Measurements from ENCODE around the gene COL21A1. TPM values are rescaled to one million over a fixed set of nuclear protein-coding genes. Genes with fewer than 3 reads are reported as not detected.

COL21A1 gene
- total RNA-seq, 4 donors from 2014 or later, result 16.9 to 29.9 (median 24.2) TPM

GRCh38 chr6:56036916-56037600 lies 210.3 kb downstream of the COL21A1 start:
- Histone ChIP-seq H3K4me1 (no peaks in the 10 kb centered on the region), H3K36me3 (no peaks in the 10 kb centered on the region), H3K4me3 (no peak overlapping the region), H3K27ac (no peak overlapping the region), H3K27me3 (no peaks in the 10 kb centered on the region), H3K9me3 (no peaks in the 10 kb centered on the region)
- 37 to 74% methylated on average over 1 of the region's 1 CpG for WGBS, 2 donors
- no peak for DNase-seq (ENCODE audit: low spot score in 2 of 2)
- no peak for TF ChIP-seq CTCF (IDR thresholded peaks at IDR 0.05)
- TF ChIP-seq EP300 (IDR thresholded peaks at IDR 0.05), result no peak
- TF ChIP-seq POLR2A (IDR thresholded peaks at IDR 0.05), result no peak

GRCh38 chr6:56033401-56033800 lies 214.0 kb downstream of the COL21A1 start:
- H3K4me3 ChIP-seq, result no peak overlapping the region
- no peaks in the 10 kb centered on the region for H3K4me1 ChIP-seq
- DNase-seq (ENCODE audit: low spot score in 2 of 2), result no peak
- no peaks in the 10 kb centered on the region for H3K27me3 ChIP-seq
- no peaks in the 10 kb centered on the region for H3K9me3 ChIP-seq
- H3K36me3 ChIP-seq, result no peaks in the 10 kb centered on the region
- TF ChIP-seq POLR2A (IDR thresholded peaks at IDR 0.05) (no peak), EP300 (IDR thresholded peaks at IDR 0.05) (no peak), CTCF (IDR thresholded peaks at IDR 0.05) (no peak)
- H3K27ac ChIP-seq, result no peak overlapping the region
- WGBS, 2 donors, result 90 to 98% methylated on average over 2 of the region's 2 CpGs

GRCh38 chr6:56032715-56033260 lies 214.6 kb downstream of the COL21A1 start:
- H3K27ac ChIP-seq, result no peak overlapping the region
- H3K36me3 ChIP-seq, result no peaks in the 10 kb centered on the region
- H3K4me1 ChIP-seq, result no peaks in the 10 kb centered on the region
- no peak for TF ChIP-seq EP300 (IDR thresholded peaks at IDR 0.05)
- no peak for TF ChIP-seq POLR2A (IDR thresholded peaks at IDR 0.05)
- no peak for TF ChIP-seq CTCF (IDR thresholded peaks at IDR 0.05)
- DNase-seq (ENCODE audit: low spot score in 2 of 2), result no peak
- H3K27me3 ChIP-seq, result no peaks in the 10 kb centered on the region
- H3K9me3 ChIP-seq, result no peaks in the 10 kb centered on the region
- WGBS, 2 donors, result 55 to 65% methylated on average over 2 of the region's 2 CpGs
- no peak overlapping the region for H3K4me3 ChIP-seq

- H3K27ac ChIP-seq, result no peak overlapping the region
- H3K27me3 ChIP-seq, result no peaks in the 10 kb centered on the region
- no peaks in the 10 kb centered on the region for H3K4me1 ChIP-seq
- DNase-seq (ENCODE audit: low spot score in 2 of 2), result no peak
- 90 to 94% methylated on average over 2 of the region's 2 CpGs for WGBS, 2 donors
- H3K4me3 ChIP-seq, result no peak overlapping the region
- TF ChIP-seq POLR2A (IDR thresholded peaks at IDR 0.05) (no peak), CTCF (IDR thresholded peaks at IDR 0.05) (no peak), EP300 (IDR thresholded peaks at IDR 0.05) (no peak)
- H3K36me3 ChIP-seq, result no peaks in the 10 kb centered on the region
- no peaks in the 10 kb centered on the region for H3K9me3 ChIP-seq
Observed at GRCh38 chr6:56027865-56028264, 219.5 kb downstream of the COL21A1 start.

- no peak for TF ChIP-seq POLR2A (IDR thresholded peaks at IDR 0.05)
- TF ChIP-seq CTCF (IDR thresholded peaks at IDR 0.05), result no peak
- no peak for TF ChIP-seq EP300 (IDR thresholded peaks at IDR 0.05)
- no peak for DNase-seq (ENCODE audit: low spot score in 2 of 2)
- no peaks in the 10 kb centered on the region for H3K9me3 ChIP-seq
- H3K36me3 ChIP-seq, result no peaks in the 10 kb centered on the region
- H3K27me3 ChIP-seq, result no peaks in the 10 kb centered on the region
- no peaks in the 10 kb centered on the region for H3K4me1 ChIP-seq
- H3K4me3 ChIP-seq, result no peak overlapping the region
- H3K27ac ChIP-seq, result no peak overlapping the region
- WGBS, 2 donors, result 82 to 84% methylated on average over 2 of the region's 2 CpGs
Observed at GRCh38 chr6:56026455-56027180, 220.8 kb downstream of the COL21A1 start.
